ENCODE results near the gene CYTH3. TPM values are rescaled to one million over a fixed set of nuclear protein-coding genes. Genes with fewer than 3 reads are reported as not detected.

The CYTH3 gene
- total RNA-seq, 1 donor from 2014 or later: 24.1 TPM

- TF ChIP-seq CTCF (conservative IDR thresholded peaks at IDR 0.05): no peak
- Mint-ChIP-seq H3K27ac (ENCODE audit: unreplicated experiment) (no peak overlapping the region), H3K9me3 (no peaks in the 10 kb centered on the region), H3K4me1 (peaks cover 17% of the 10 kb centered on the region), H3K36me3 (ENCODE audit: low read depth) (no peaks in the 10 kb centered on the region), H3K27me3 (ENCODE audit: low read depth) (peaks cover 2% of the 10 kb centered on the region), H3K4me3 (no peak overlapping the region)
- DNase-seq (ENCODE audit: low read depth, low spot score): no peak
Observed at GRCh38 chr7:6278749-6279310, 6.4 kb upstream of the CYTH3 start.

GRCh38 chr7:6277476-6277875 is 5.1 kb upstream of the CYTH3 start:
- Mint-ChIP-seq H3K4me3 (no peak overlapping the region), H3K9me3 (no peaks in the 10 kb centered on the region), H3K27ac (ENCODE audit: unreplicated experiment) (peak overlapping the region; percentile 0), H3K4me1 (peaks cover 27% of the 10 kb centered on the region), H3K36me3 (ENCODE audit: low read depth) (no peaks in the 10 kb centered on the region), H3K27me3 (ENCODE audit: low read depth) (peaks cover 2% of the 10 kb centered on the region)
- TF ChIP-seq CTCF (conservative IDR thresholded peaks at IDR 0.05): no peak
- no peak for DNase-seq (ENCODE audit: low read depth, low spot score)

DNA sequence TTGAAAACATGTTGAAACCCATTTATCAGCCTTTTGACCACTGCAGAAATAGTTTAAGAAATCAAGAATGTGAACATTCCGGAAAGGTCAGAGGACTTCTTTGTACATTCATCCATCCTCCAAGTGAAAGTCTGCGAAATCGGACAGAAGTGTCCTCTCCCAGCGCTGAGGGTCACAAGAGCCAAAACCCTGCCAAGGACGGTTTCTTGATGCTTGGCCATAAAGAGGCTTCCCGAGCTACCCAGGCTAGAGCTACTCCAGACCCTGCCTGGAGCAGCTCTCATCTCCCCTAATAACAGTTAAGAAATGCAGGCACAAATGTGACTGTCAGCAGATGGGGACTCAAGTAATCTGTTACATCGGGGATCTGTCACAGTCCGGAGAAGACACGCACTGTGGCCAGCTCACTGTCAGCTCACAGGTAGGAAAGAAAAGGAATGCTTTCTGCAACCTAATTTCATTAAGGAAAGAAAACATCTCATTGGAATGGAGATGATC is 4.5 kb upstream of the CYTH3 start:
- no peak for DNase-seq (ENCODE audit: low read depth, low spot score)
- no peak for TF ChIP-seq CTCF (conservative IDR thresholded peaks at IDR 0.05)
- peak overlapping the region; percentile 0 for H3K27ac Mint-ChIP-seq (ENCODE audit: unreplicated experiment)
- H3K36me3 Mint-ChIP-seq (ENCODE audit: low read depth): no peaks in the 10 kb centered on the region
- H3K9me3 Mint-ChIP-seq: no peaks in the 10 kb centered on the region
- peaks cover 2% of the 10 kb centered on the region for H3K27me3 Mint-ChIP-seq (ENCODE audit: low read depth)
- H3K4me3 Mint-ChIP-seq: no peak overlapping the region
- H3K4me1 Mint-ChIP-seq: peaks cover 27% of the 10 kb centered on the region

DNA sequence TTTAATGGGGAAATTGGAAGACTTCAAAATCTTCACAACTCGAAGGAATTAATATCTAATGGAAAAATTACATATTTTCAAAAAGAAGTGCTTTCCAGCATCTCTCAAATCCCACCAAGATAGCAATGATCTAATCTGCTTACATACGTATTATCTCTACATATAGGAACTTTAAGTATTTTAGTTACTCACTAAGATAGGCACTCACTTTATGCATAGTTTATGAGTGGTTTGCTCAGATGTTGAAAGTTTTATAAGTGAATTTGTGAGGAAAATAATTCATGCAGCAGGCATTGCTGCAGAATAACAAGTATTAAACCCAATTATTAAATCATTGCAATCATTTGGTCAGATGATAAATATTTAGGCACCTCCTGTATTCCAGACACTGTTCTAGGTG is 2.3 kb upstream of the CYTH3 start:
- no peaks in the 10 kb centered on the region for H3K9me3 Mint-ChIP-seq
- peaks cover 46% of the 10 kb centered on the region for H3K4me1 Mint-ChIP-seq
- DNase-seq (ENCODE audit: low read depth, low spot score): no peak
- TF ChIP-seq CTCF (conservative IDR thresholded peaks at IDR 0.05): no peak
- H3K4me3 Mint-ChIP-seq: peak overlapping the region; percentile 73
- H3K27me3 Mint-ChIP-seq (ENCODE audit: low read depth): peaks cover 17% of the 10 kb centered on the region
- no peak overlapping the region for H3K27ac Mint-ChIP-seq (ENCODE audit: unreplicated experiment)
- no peaks in the 10 kb centered on the region for H3K36me3 Mint-ChIP-seq (ENCODE audit: low read depth)

GRCh38 chr7:6273917-6274630 is 1.6 kb upstream of the CYTH3 start:
- peak overlapping the region; percentile 86 for H3K4me3 Mint-ChIP-seq
- no peaks in the 10 kb centered on the region for H3K9me3 Mint-ChIP-seq
- peaks cover 15% of the 10 kb centered on the region for H3K27me3 Mint-ChIP-seq (ENCODE audit: low read depth)
- no peak overlapping the region for H3K27ac Mint-ChIP-seq (ENCODE audit: unreplicated experiment)
- H3K4me1 Mint-ChIP-seq: peaks cover 50% of the 10 kb centered on the region
- no peak for DNase-seq (ENCODE audit: low read depth, low spot score)
- H3K36me3 Mint-ChIP-seq (ENCODE audit: low read depth): no peaks in the 10 kb centered on the region
- TF ChIP-seq CTCF (conservative IDR thresholded peaks at IDR 0.05): no peak
